PC-3 (cell line): ENCODE data around the gene SLC1A2.

Source experiments
- EZH2 ChIP-seq: fragments of 300-600 bp; sonication (generic); IDR thresholded peaks from one replicate; pipeline ENCODE4 v1.6.1; 2017; ENCODE audit warnings: antibody characterized with exemption, mild to moderate bottlenecking, low read length; ENCODE audit not compliant: unreplicated experiment
- EZH2phosphoT487 ChIP-seq: fragments of 300-600 bp; sonication (generic); IDR thresholded peaks from 2 replicates; pipeline ENCODE4 v1.6.1; 2018; ENCODE audit warnings: mild to moderate bottlenecking, antibody characterized with exemption, low read length, borderline replicate concordance
- TF ChIP-seq, protein P1 (sequence below): fragments of 300-600 bp; sonication (generic); conservative IDR thresholded peaks from 2 replicates; pipeline ENCODE4 v1.5.1; 2017; ENCODE audit warnings: antibody characterized with exemption, low read depth, mild to moderate bottlenecking, low read length

DNA sequence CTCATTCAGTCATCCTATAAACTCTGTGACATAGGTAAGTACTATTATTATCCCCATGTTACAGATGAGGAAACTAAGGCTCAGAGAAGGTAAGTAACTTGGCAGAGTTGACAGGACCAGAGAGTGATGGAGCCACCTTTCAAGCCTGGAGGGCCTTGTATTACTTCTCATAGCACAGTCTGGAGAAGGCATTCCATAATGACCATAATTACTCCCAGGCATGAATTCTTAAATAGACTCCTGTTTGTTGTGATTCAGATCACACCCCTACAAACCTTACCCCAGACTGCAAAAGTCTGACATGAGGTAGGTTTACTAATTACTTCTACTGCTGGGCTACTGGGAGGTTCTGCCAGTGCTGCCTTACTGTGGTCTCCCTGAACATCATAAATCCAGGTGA, 203.4 kb downstream of the SLC1A2 start:
- TF ChIP-seq, protein P1, sequence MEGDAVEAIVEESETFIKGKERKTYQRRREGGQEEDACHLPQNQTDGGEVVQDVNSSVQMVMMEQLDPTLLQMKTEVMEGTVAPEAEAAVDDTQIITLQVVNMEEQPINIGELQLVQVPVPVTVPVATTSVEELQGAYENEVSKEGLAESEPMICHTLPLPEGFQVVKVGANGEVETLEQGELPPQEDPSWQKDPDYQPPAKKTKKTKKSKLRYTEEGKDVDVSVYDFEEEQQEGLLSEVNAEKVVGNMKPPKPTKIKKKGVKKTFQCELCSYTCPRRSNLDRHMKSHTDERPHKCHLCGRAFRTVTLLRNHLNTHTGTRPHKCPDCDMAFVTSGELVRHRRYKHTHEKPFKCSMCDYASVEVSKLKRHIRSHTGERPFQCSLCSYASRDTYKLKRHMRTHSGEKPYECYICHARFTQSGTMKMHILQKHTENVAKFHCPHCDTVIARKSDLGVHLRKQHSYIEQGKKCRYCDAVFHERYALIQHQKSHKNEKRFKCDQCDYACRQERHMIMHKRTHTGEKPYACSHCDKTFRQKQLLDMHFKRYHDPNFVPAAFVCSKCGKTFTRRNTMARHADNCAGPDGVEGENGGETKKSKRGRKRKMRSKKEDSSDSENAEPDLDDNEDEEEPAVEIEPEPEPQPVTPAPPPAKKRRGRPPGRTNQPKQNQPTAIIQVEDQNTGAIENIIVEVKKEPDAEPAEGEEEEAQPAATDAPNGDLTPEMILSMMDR: no peak
- no peak for TF ChIP-seq EZH2phosphoT487
- TF ChIP-seq EZH2: no peak
